HepG2 (cell line): ENCODE data around the gene SUN5. TPM values are rescaled to one million over a fixed set of nuclear protein-coding genes. Genes with fewer than 3 reads are reported as not detected.

Experiments used
- ATM ChIP-seq: fragments of 450-650 bp; IDR thresholded peaks from 2 replicates; pipeline ENCODE4 v1.7.1; 2017; ENCODE audit warnings: mild to moderate bottlenecking, borderline replicate concordance
- ELF1 ChIP-seq: sonication (generic); formaldehyde crosslinking; IDR thresholded peaks from 2 replicates; pipeline ENCODE4 v1.4.0; 2020; ENCODE audit warnings: missing genetic modification reagents
- FIP1L1 ChIP-seq: fragments of 200-400 bp; formaldehyde crosslinking; IDR thresholded peaks from 2 replicates; pipeline ENCODE4 v1.6.1; 2018; ENCODE audit warnings: low read depth, mild to moderate bottlenecking, low read length, moderate library complexity, borderline replicate concordance; ENCODE audit not compliant: insufficient read depth
- FOXC1 ChIP-seq: sonication (generic); formaldehyde crosslinking; IDR thresholded peaks from 2 replicates; pipeline ENCODE4 v1.8.0; 2022; ENCODE audit warnings: mild to moderate bottlenecking, missing genetic modification reagents, borderline replicate concordance
- HDAC6 ChIP-seq: fragments of 200-600 bp; sonication (generic); IDR thresholded peaks from 2 replicates; pipeline ENCODE4 v1.7.0; 2017; ENCODE audit warnings: mild to moderate bottlenecking, antibody characterized with exemption, low read length, low read depth
- HNRNPLL ChIP-seq: fragments of 200-400 bp; formaldehyde crosslinking; IDR thresholded peaks from 2 replicates; pipeline ENCODE4 v1.6.1; 2017; ENCODE audit warnings: mild to moderate bottlenecking, low read depth, low read length; ENCODE audit not compliant: poor library complexity, severe bottlenecking
- NFIC ChIP-seq: IDR thresholded peaks from 2 replicates; pipeline ENCODE4 v1.6.1; 2012; ENCODE audit warnings: mild to moderate bottlenecking, low read length, inconsistent platforms
- REPIN1 ChIP-seq: sonication (generic); formaldehyde crosslinking; IDR thresholded peaks from 2 replicates; pipeline ENCODE4 v1.8.0; 2022; ENCODE audit warnings: missing genetic modification reagents, low read depth, mild to moderate bottlenecking, borderline replicate concordance
- SAP130 ChIP-seq: IDR thresholded peaks from 2 replicates; pipeline ENCODE4 v1.6.1; 2016; ENCODE audit warnings: low read depth
- SMAD9 ChIP-seq: sonication (generic); formaldehyde crosslinking; IDR thresholded peaks from 2 replicates; pipeline ENCODE4 v1.5.1; 2020; ENCODE audit warnings: mild to moderate bottlenecking, missing genetic modification reagents
- XBP1 ChIP-seq: sonication (generic); formaldehyde crosslinking; IDR thresholded peaks from 2 replicates; pipeline ENCODE4 v1.5.0; 2020; ENCODE audit warnings: missing genetic modification reagents
- ZBTB3 ChIP-seq: sonication (generic); formaldehyde crosslinking; IDR thresholded peaks from 2 replicates; pipeline ENCODE4 v1.4.0; 2020; ENCODE audit warnings: low read depth, mild to moderate bottlenecking, moderate library complexity, missing genetic modification reagents, borderline replicate concordance
- ZNF34 ChIP-seq: sonication (generic); formaldehyde crosslinking; IDR thresholded peaks from 2 replicates; pipeline ENCODE4 v1.4.0; 2020; ENCODE audit warnings: mild to moderate bottlenecking, missing genetic modification reagents, borderline replicate concordance
- ZNF646 ChIP-seq: sonication (generic); formaldehyde crosslinking; IDR thresholded peaks from 2 replicates; pipeline ENCODE4 v1.9.0; 2021; ENCODE audit warnings: mild to moderate bottlenecking, missing genetic modification reagents
- ZNF674 ChIP-seq: sonication (generic); formaldehyde crosslinking; IDR thresholded peaks from 2 replicates; pipeline ENCODE4 v1.5.0; 2020; ENCODE audit warnings: low read depth, mild to moderate bottlenecking, missing genetic modification reagents
- ZNF761 ChIP-seq: sonication (generic); formaldehyde crosslinking; conservative IDR thresholded peaks from 2 replicates; pipeline ENCODE4 v1.4.0; 2020; ENCODE audit warnings: mild to moderate bottlenecking, missing genetic modification reagents
- ZNF839 ChIP-seq: sonication (generic); formaldehyde crosslinking; IDR thresholded peaks from 2 replicates; pipeline ENCODE4 v1.4.0; 2020; ENCODE audit warnings: missing genetic modification reagents, mild to moderate bottlenecking, borderline replicate concordance
- polyA plus RNA-seq, 8 experiments: library from polyadenylated mRNA; depleted of rRNA in 3 of 8; stranded (reverse) in 7 of 8; unstranded in 1 of 8; fragments of >200 nt; fragmentation: Illumina TruSeq in 4 of 8; extraction: Trizol in 4 of 8; gene quantifications; 2 replicates each; pipeline versions ENCODE4 v1.2.1 to v1.2.3, GENCODE V29; 2011 to 2016; ENCODE audit warnings: low read depth in 4 of 8, missing spikeins in 1 of 8, mixed read lengths in 1 of 8; ENCODE audit not compliant: insufficient read depth in 1 of 8
- total RNA-seq, 5 experiments: library from RNA; depleted of rRNA; stranded (reverse); fragments of >200 nt; fragmentation: Illumina TruSeq; extraction: Trizol; gene quantifications; 2 replicates each; pipeline ENCODE4 v1.2.3, GENCODE V29; 2016; ENCODE audit warnings: low read depth in 1 of 5
- TF ChIP-seq, protein P1 (sequence below): sonication (generic); formaldehyde crosslinking; IDR thresholded peaks from 2 replicates; pipeline ENCODE4 v1.5.0; 2020; ENCODE audit warnings: missing genetic modification reagents
- TF ChIP-seq, protein P2 (sequence below): sonication (generic); formaldehyde crosslinking; IDR thresholded peaks from 2 replicates; pipeline ENCODE4 v1.4.0; 2020; ENCODE audit warnings: missing genetic modification reagents, borderline replicate concordance

SUN5 gene
- total and polyA plus RNA-seq, 2 of the 13 experiments (the other 11 are each of a cell fraction or from before 2014, with no cell fraction given): not detected

DNA sequence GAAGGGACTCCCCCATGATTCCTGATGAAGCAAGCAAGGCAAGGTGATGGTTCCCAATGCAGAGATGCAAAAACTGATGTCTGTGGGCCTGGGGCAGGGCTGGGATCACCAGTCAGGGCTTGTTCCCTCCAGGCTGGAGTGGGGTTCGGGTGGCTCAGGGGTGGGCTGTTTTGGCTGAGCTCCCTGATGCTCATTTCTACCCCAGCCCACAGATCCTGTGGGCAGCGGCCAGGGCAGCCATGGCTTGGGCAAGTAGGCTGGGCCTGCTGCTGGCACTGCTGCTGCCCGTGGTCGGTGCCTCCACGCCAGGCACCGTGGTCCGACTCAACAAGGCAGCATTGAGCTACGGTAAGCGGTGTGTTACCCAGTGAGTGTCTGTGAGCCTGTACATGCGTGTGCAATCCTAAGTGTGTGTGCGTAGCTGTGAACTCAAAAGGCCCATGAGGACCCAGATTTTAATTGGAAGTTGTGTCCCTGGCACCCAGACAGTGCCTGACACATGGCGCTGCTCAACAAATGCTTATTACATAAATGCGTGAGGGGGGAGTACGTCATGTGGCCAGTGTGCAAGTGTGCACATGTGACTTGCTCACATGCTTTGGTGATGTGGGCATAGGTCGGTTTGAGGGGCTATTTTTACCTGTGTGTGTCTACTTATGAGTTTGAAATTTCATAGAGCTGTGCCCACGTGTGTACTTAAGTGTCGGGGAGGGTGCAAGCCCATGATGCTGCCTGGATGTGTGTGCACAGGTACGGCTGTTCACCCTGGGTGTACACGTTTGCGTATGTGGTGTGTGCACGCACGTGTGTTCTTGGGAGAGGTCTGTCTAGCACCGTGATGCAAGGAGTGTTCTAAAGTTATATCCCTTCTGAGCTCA is 4.3 kb upstream of the SUN5 start (continued):
- TF ChIP-seq HNRNPLL: peak; percentile 54
- TF ChIP-seq, protein P1, sequence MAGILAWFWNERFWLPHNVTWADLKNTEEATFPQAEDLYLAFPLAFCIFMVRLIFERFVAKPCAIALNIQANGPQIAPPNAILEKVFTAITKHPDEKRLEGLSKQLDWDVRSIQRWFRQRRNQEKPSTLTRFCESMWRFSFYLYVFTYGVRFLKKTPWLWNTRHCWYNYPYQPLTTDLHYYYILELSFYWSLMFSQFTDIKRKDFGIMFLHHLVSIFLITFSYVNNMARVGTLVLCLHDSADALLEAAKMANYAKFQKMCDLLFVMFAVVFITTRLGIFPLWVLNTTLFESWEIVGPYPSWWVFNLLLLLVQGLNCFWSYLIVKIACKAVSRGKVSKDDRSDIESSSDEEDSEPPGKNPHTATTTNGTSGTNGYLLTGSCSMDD (CRISPR knock-in tag): no peak
- TF ChIP-seq ZNF674 (CRISPR knock-in tag): no peak
- TF ChIP-seq REPIN1 (CRISPR knock-in tag): no peak; the same call in 1 of the 2 replicates
- no peak for TF ChIP-seq HDAC6
- TF ChIP-seq ATM: no peak
- no peak; the same call in 1 of the 2 replicates for TF ChIP-seq ZNF646 (CRISPR knock-in tag)
- TF ChIP-seq NFIC: no peak
- TF ChIP-seq ZNF839 (CRISPR knock-in tag): no peak
- TF ChIP-seq ZBTB3 (CRISPR knock-in tag): no peak
- TF ChIP-seq, protein P2, sequence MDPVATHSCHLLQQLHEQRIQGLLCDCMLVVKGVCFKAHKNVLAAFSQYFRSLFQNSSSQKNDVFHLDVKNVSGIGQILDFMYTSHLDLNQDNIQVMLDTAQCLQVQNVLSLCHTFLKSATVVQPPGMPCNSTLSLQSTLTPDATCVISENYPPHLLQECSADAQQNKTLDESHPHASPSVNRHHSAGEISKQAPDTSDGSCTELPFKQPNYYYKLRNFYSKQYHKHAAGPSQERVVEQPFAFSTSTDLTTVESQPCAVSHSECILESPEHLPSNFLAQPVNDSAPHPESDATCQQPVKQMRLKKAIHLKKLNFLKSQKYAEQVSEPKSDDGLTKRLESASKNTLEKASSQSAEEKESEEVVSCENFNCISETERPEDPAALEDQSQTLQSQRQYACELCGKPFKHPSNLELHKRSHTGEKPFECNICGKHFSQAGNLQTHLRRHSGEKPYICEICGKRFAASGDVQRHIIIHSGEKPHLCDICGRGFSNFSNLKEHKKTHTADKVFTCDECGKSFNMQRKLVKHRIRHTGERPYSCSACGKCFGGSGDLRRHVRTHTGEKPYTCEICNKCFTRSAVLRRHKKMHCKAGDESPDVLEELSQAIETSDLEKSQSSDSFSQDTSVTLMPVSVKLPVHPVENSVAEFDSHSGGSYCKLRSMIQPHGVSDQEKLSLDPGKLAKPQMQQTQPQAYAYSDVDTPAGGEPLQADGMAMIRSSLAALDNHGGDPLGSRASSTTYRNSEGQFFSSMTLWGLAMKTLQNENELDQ: no peak
- no peak for TF ChIP-seq SAP130
- no peak; the same call in none of the 2 replicates for TF ChIP-seq FIP1L1
- TF ChIP-seq ZNF34 (CRISPR knock-in tag): no peak; the same call in 1 of the 2 replicates
- 0 out of 2 replicates have a peak, but pooled peaks have one; percentile 46 for TF ChIP-seq FOXC1 (CRISPR knock-in tag)
- TF ChIP-seq SMAD9 (CRISPR knock-in tag): no peak; the same call in 1 of the 2 replicates
- no peak for TF ChIP-seq ELF1 (CRISPR knock-in tag)
- TF ChIP-seq XBP1 (CRISPR knock-in tag): no peak
- TF ChIP-seq ZNF761 (CRISPR knock-in tag): no peak; the same call in 1 of the 2 replicates
